GM18502 (cell line): ENCODE results near the gene COPB2.
A peak's percentile ranks its signal among the peaks of the same experiment; 100 is the strongest.

Source experiments
- ATAC-seq: cut with Tn5 transposase; IDR thresholded peaks from one replicate; pipeline ENCODE4 v1.9.1; 2021; ENCODE audit warnings: mild to moderate bottlenecking; ENCODE audit not compliant: unreplicated experiment, poor library complexity

The COPB2 gene

GRCh38 chr3:139329364-139329850 is 60.0 kb downstream of the COPB2 start:
- peak; percentile 98 for ATAC-seq

- ATAC-seq: no peak
Observed at GRCh38 chr3:139328356-139328755, 61.1 kb downstream of the COPB2 start.

- ATAC-seq: no peak
Observed at GRCh38 chr3:139327861-139328260, 61.6 kb downstream of the COPB2 start.

GRCh38 chr3:139327231-139327630 is 62.2 kb downstream of the COPB2 start:
- no peak for ATAC-seq

GRCh38 chr3:139326707-139327106 is 62.7 kb downstream of the COPB2 start:
- no peak for ATAC-seq

GRCh38 chr3:139326131-139326530 is 63.3 kb downstream of the COPB2 start:
- no peak for ATAC-seq

GRCh38 chr3:139325551-139325950 is 63.9 kb downstream of the COPB2 start:
- no peak for ATAC-seq

GRCh38 chr3:139324456-139324855 is 65.0 kb downstream of the COPB2 start:
- ATAC-seq: no peak

- no peak for ATAC-seq
Observed at GRCh38 chr3:139323146-139323545, 66.3 kb downstream of the COPB2 start.

GRCh38 chr3:139322346-139322745 is 67.1 kb downstream of the COPB2 start:
- ATAC-seq: no peak

- ATAC-seq: no peak
Observed at GRCh38 chr3:139320551-139321309, 68.7 kb downstream of the COPB2 start.

GRCh38 chr3:139319428-139320402 is 69.7 kb downstream of the COPB2 start:
- ATAC-seq: no peak

- ATAC-seq: no peak
Observed at GRCh38 chr3:139318826-139319225, 70.6 kb downstream of the COPB2 start.

- ATAC-seq: no peak
Observed at GRCh38 chr3:139318431-139318816, 71.0 kb downstream of the COPB2 start.

GRCh38 chr3:139317660-139318430 is 71.6 kb downstream of the COPB2 start:
- ATAC-seq: no peak

GRCh38 chr3:139317215-139317614 is 72.2 kb downstream of the COPB2 start:
- ATAC-seq: no peak

GRCh38 chr3:139313921-139314320 is 75.5 kb downstream of the COPB2 start:
- ATAC-seq: no peak

- no peak for ATAC-seq
Observed at GRCh38 chr3:139312959-139313358, 76.5 kb downstream of the COPB2 start.

GRCh38 chr3:139312416-139312815 is 77.0 kb downstream of the COPB2 start:
- no peak for ATAC-seq

- ATAC-seq: no peak
Observed at GRCh38 chr3:139311557-139311956, 77.9 kb downstream of the COPB2 start.
